Calu3 (cell line): ENCODE data around the gene TAX1BP3. TPM values are rescaled to one million over a fixed set of nuclear protein-coding genes. Genes with fewer than 3 reads are reported as not detected.

ENCODE experiments used
- BruUV-seq: library from RNA; stranded (reverse); fragments of 400-500 nt; replicated peaks from 2 replicates; lab custom pipeline; 2021; lab: Mats Ljungman, UMichigan
- CTCF ChIA-PET: fragments of 300-600 bp; sonication (Branson Sonifier 250); formaldehyde crosslinking; loops from one replicate; lab custom pipeline; 2022; ENCODE audit warnings: antibody characterized with exemption; lab: Charles Lee
- DNase-seq: peaks from one replicate; pipeline ENCODE4 v3.0.0; 2022
- H3K27ac Mint-ChIP-seq: one replicate; pipeline ENCODE4 v1.8.0; 2022; ENCODE audit warnings: mixed read lengths; ENCODE audit not compliant: unreplicated experiment
- H3K27me3 Mint-ChIP-seq: one replicate; pipeline ENCODE4 v1.8.0; 2022; ENCODE audit warnings: mixed read lengths; ENCODE audit not compliant: unreplicated experiment
- H3K36me3 Mint-ChIP-seq: one replicate; pipeline ENCODE4 v1.8.0; 2022; ENCODE audit warnings: mild to moderate bottlenecking, moderate library complexity, mixed read lengths; ENCODE audit not compliant: insufficient read depth, unreplicated experiment
- H3K4me1 Mint-ChIP-seq: one replicate; pipeline ENCODE4 v1.8.0; 2022; ENCODE audit warnings: mild to moderate bottlenecking, low read depth, mixed read lengths; ENCODE audit not compliant: unreplicated experiment
- H3K4me3 Mint-ChIP-seq: one replicate; pipeline ENCODE4 v1.8.0; 2022; ENCODE audit warnings: mild to moderate bottlenecking, low read depth, moderate library complexity, mixed read lengths; ENCODE audit not compliant: unreplicated experiment
- H3K9me3 Mint-ChIP-seq: one replicate; pipeline ENCODE4 v1.8.0; 2022; ENCODE audit warnings: low read depth, mixed read lengths; ENCODE audit not compliant: unreplicated experiment
- intact Hi-C: fragments of 100-400 bp; cut with micrococcal nuclease; formaldehyde crosslinking; loops from one replicate; pipeline ENCODE4 v1.10.0; 2022; ENCODE audit not compliant: unreplicated experiment
- total RNA-seq: library from RNA; stranded (reverse); gene quantifications from 2 replicates; pipeline ENCODE4 v1.2.3, GENCODE V29; 2022
- TF ChIP-seq, protein P1 (sequence below): fragments of 200-600 bp; IDR thresholded peaks from one replicate; pipeline ENCODE4 v1.8.0; 2022; ENCODE audit warnings: antibody characterized with exemption; ENCODE audit not compliant: unreplicated experiment

TAX1BP3 gene
- total RNA-seq, 1 experiment from 2014 or later = 66.1 TPM

DNA sequence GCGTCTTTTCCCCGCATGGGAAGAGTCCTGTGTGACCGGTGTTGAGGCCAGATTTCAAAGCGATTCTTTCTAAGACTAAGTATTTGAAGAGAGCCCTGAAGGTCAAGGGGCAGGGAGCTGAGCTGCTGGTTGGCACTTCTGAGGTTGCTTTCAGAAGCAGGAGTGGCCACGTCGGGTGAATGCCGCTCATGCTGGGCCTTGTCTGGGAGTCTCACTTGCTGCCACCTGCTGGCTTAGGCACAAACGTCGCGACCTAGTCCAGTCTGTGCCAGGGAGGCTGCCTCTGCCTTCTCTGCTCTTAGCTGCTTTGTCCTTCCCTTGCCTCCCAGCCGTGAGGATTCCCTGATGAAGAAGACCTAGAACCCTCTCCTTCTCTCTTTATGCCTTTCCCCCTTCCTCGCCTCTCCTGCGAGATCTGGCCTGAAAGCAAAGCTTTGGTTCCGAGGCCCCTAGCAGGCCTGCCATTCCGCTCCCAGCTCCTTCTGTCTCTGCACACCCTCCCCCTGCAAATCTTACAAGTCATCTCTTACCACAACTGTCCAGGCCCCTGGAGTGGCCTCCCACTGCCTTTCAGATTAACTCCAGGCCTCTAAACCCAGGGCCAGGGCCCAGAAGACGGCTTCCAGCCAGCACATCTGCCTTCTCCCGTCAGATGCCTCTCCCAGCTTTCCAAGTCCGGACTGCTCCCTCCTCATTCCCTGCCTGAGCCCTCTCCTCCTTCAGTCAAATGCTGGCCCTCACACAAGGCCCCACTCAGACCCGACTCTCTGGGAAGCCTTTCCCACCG lies 20.4 kb downstream of the TAX1BP3 start:
- intact Hi-C loops = loop anchor here (5.0 kb wide), 1 partner anchor 601 kb away; no protein-coding TSS in a partner anchor
- Mint-ChIP-seq H3K4me3 (no peak overlapping the region), H3K9me3 (no peaks in the 10 kb centered on the region), H3K27me3 (no peaks in the 10 kb centered on the region), H3K4me1 (no peaks in the 10 kb centered on the region), H3K36me3 (peaks cover 25% of the 10 kb centered on the region), H3K27ac (no peak overlapping the region)
- TF ChIP-seq, protein P1, sequence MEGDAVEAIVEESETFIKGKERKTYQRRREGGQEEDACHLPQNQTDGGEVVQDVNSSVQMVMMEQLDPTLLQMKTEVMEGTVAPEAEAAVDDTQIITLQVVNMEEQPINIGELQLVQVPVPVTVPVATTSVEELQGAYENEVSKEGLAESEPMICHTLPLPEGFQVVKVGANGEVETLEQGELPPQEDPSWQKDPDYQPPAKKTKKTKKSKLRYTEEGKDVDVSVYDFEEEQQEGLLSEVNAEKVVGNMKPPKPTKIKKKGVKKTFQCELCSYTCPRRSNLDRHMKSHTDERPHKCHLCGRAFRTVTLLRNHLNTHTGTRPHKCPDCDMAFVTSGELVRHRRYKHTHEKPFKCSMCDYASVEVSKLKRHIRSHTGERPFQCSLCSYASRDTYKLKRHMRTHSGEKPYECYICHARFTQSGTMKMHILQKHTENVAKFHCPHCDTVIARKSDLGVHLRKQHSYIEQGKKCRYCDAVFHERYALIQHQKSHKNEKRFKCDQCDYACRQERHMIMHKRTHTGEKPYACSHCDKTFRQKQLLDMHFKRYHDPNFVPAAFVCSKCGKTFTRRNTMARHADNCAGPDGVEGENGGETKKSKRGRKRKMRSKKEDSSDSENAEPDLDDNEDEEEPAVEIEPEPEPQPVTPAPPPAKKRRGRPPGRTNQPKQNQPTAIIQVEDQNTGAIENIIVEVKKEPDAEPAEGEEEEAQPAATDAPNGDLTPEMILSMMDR = peak; percentile 35
- peak; percentile 47 for DNase-seq
- CTCF ChIA-PET = interaction anchor here (0.6 kb wide), 2 partner anchors 97 to 1030 kb away, joined by 3 to 6 read pairs; no protein-coding TSS in a partner anchor
- BruUV-seq = no TSS peak

DNA sequence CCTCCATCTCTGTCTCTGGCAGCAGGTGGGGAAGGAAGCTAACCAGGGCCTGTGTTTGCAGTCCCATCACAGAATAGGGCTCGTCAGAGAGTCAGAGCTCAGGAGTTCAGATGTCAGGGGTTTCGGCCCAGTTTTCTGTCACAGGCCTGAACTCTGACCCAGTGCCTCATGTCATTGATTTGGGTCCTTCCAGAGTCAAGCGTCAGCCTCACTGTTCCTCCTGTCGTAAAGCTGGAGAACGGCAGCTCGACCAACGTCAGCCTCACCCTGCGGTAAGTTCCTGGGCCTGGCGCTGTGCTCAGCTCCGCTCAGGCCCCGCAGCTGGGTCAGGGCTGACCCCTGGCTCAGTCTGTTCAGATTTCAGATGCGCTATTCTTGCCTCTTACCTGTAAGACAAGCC lies 21.1 kb downstream of the TAX1BP3 start:
- Mint-ChIP-seq H3K36me3 (peaks cover 19% of the 10 kb centered on the region), H3K4me3 (no peak overlapping the region), H3K4me1 (no peaks in the 10 kb centered on the region), H3K27ac (no peak overlapping the region), H3K9me3 (no peaks in the 10 kb centered on the region), H3K27me3 (no peaks in the 10 kb centered on the region)
- BruUV-seq = no TSS peak
- intact Hi-C loops = loop anchor here (5.0 kb wide), 1 partner anchor 600 kb away; no protein-coding TSS in a partner anchor
- no peak for DNase-seq
- TF ChIP-seq, protein P1 = no peak
- CTCF ChIA-PET = no interaction called here

DNA sequence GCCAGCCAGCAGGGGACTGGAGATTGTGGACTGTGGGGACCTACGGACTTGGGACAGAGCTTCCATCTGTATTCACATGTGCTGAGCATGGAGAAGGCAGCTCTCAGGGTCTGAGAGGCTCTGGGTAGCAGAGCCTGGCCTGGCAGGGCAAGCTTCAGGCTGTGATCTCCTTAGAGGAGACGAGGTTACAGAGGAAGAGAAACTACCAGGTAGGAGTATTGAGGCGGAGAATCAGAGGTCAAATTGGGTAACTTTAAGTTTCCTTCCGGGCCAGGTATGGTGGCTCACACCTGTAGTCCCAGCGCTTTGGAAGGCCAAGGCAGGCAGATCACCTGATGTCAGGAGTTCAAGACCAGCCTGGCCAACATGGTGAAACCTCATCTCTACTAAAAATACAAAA lies 23.1 kb downstream of the TAX1BP3 start:
- CTCF ChIA-PET = no interaction called here
- no peak overlapping the region for H3K4me3 Mint-ChIP-seq
- no peak for DNase-seq
- TF ChIP-seq, protein P1 = no peak
- H3K27me3 Mint-ChIP-seq = no peaks in the 10 kb centered on the region
- H3K27ac Mint-ChIP-seq = no peak overlapping the region
- H3K9me3 Mint-ChIP-seq = no peaks in the 10 kb centered on the region
- BruUV-seq = no TSS peak
- H3K36me3 Mint-ChIP-seq = peaks cover 14% of the 10 kb centered on the region
- intact Hi-C loops = loop anchor here (5.0 kb wide), 1 partner anchor 598 kb away; no protein-coding TSS in a partner anchor
- H3K4me1 Mint-ChIP-seq = no peaks in the 10 kb centered on the region

DNA sequence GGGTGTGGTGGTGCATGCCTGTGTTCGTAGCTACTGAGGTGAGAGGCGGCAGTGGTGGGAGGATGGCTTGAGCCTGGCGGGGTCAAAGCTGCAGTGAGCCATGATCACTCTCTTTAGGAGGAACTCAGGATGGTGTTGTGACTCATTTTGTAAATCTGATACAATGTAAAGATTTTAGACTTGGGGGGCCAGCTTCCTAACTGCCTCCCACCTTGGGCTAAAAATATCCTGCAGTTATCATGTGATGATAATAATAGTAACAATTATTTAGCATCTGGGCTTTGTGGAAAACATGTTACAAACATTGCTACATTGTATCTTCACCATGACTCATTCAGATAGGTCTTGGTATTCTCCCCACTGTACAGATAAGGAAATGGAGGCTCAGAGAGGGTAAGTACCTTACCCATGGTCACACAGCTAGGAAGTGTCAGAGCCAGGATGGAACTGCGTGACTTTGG lies 24.5 kb downstream of the TAX1BP3 start:
- Mint-ChIP-seq H3K9me3 (no peaks in the 10 kb centered on the region), H3K4me1 (no peaks in the 10 kb centered on the region), H3K27ac (no peak overlapping the region), H3K4me3 (no peak overlapping the region), H3K27me3 (no peaks in the 10 kb centered on the region), H3K36me3 (peaks cover 14% of the 10 kb centered on the region)
- DNase-seq = no peak
- no TSS peak for BruUV-seq
- TF ChIP-seq, protein P1 = no peak
- CTCF ChIA-PET = interaction anchor here (0.5 kb wide), 1 partner anchor 32 kb away, joined by 8 read pairs; no protein-coding TSS in a partner anchor
- intact Hi-C loops = no loop called here
